ENCODE data around the gene UBA7. TPM values are rescaled to one million over a fixed set of nuclear protein-coding genes. Genes with fewer than 3 reads are reported as not detected.

Gene UBA7
- total and polyA plus RNA-seq, 2 of the 13 experiments (the other 11 are each of a cell fraction or from before 2014, with no cell fraction given): 9.5 to 16.5 TPM

DNA sequence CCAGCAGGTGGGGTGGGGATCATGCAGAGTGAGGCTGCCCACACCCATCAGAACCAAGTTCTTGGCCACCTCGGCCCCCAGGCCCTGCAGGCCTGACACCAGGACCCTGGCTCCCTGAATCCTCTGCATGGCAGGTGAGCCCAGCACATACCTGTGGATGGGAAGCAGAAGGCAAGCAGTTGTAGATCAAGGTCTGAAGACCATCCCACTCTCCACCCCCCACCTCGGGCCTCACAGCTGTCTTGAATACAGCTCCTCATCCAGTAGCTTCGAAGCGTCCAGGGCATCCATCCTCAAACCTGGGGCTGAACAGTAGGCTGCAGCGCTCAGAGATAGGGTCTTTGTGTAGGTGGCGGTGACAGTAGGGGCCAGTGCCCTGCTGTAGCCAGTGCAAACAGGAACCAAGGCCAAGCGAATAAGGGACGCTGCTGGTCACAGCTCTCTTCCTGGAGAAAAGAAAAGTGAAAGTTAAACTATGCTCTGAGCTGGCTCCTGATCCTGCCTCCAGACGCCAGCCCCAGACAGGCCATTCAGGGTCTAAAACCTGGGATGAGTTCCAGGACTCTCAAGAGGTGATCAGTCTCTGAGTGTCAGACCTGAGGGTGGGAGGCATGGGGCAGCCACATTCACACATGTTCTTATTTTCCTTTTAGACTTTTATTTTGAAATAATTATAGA, at the start of gene UBA7 (continued):
- no peak for TF ChIP-seq ZNF782 (CRISPR knock-in tag; IDR thresholded peaks at IDR 0.05; ENCODE audit: borderline replicate concordance)
- TF ChIP-seq SP4 (CRISPR knock-in tag; IDR thresholded peaks at IDR 0.05): no peak
- no peak for TF ChIP-seq FOXO4 (CRISPR knock-in tag; conservative IDR thresholded peaks at IDR 0.05)
- peak; percentile 16; the same call in 1 of the 2 replicates for TF ChIP-seq POLR2AphosphoS5 (IDR thresholded peaks at IDR 0.05; ENCODE audit: low read depth, low read length)
- TF ChIP-seq IRX3 (CRISPR knock-in tag; IDR thresholded peaks at IDR 0.05; ENCODE audit: borderline replicate concordance, low read depth): no peak
- no peak for TF ChIP-seq NFE2L2 (IDR thresholded peaks at IDR 0.05; ENCODE audit: low read length)
- TF ChIP-seq AFF4 (CRISPR knock-in tag; IDR thresholded peaks at IDR 0.05): no peak
- TF ChIP-seq, protein P1, sequence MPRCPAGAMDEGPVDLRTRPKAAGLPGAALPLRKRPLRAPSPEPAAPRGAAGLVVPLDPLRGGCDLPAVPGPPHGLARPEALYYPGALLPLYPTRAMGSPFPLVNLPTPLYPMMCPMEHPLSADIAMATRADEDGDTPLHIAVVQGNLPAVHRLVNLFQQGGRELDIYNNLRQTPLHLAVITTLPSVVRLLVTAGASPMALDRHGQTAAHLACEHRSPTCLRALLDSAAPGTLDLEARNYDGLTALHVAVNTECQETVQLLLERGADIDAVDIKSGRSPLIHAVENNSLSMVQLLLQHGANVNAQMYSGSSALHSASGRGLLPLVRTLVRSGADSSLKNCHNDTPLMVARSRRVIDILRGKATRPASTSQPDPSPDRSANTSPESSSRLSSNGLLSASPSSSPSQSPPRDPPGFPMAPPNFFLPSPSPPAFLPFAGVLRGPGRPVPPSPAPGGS (CRISPR knock-in tag; IDR thresholded peaks at IDR 0.05): no peak
- TF ChIP-seq, protein P2, sequence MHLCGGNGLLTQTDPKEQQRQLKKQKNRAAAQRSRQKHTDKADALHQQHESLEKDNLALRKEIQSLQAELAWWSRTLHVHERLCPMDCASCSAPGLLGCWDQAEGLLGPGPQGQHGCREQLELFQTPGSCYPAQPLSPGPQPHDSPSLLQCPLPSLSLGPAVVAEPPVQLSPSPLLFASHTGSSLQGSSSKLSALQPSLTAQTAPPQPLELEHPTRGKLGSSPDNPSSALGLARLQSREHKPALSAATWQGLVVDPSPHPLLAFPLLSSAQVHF (CRISPR knock-in tag; IDR thresholded peaks at IDR 0.05): no peak
- TF ChIP-seq, protein P3, sequence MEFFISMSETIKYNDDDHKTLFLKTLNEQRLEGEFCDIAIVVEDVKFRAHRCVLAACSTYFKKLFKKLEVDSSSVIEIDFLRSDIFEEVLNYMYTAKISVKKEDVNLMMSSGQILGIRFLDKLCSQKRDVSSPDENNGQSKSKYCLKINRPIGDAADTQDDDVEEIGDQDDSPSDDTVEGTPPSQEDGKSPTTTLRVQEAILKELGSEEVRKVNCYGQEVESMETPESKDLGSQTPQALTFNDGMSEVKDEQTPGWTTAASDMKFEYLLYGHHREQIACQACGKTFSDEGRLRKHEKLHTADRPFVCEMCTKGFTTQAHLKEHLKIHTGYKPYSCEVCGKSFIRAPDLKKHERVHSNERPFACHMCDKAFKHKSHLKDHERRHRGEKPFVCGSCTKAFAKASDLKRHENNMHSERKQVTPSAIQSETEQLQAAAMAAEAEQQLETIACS (CRISPR knock-in tag; IDR thresholded peaks at IDR 0.05): no peak
- no peak for TF ChIP-seq PITX1 (CRISPR knock-in tag; IDR thresholded peaks at IDR 0.05)
- no peak for TF ChIP-seq CHCHD3 (CRISPR knock-in tag; IDR thresholded peaks at IDR 0.05)
- no peak for TF ChIP-seq HOXA9 (CRISPR knock-in tag; IDR thresholded peaks at IDR 0.05; ENCODE audit: borderline replicate concordance)
- TF ChIP-seq FOXK1 (CRISPR knock-in tag; IDR thresholded peaks at IDR 0.05; ENCODE audit: borderline replicate concordance, low read depth): no peak
- TF ChIP-seq NFIB (CRISPR knock-in tag; IDR thresholded peaks at IDR 0.05; ENCODE audit: borderline replicate concordance): no peak
- TF ChIP-seq, protein P4, sequence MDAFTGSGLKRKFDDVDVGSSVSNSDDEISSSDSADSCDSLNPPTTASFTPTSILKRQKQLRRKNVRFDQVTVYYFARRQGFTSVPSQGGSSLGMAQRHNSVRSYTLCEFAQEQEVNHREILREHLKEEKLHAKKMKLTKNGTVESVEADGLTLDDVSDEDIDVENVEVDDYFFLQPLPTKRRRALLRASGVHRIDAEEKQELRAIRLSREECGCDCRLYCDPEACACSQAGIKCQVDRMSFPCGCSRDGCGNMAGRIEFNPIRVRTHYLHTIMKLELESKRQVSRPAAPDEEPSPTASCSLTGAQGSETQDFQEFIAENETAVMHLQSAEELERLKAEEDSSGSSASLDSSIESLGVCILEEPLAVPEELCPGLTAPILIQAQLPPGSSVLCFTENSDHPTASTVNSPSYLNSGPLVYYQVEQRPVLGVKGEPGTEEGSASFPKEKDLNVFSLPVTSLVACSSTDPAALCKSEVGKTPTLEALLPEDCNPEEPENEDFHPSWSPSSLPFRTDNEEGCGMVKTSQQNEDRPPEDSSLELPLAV (CRISPR knock-in tag; conservative IDR thresholded peaks at IDR 0.05; ENCODE audit: low read depth): no peak
- TF ChIP-seq ZNF180 (CRISPR knock-in tag; IDR thresholded peaks at IDR 0.05; ENCODE audit: borderline replicate concordance, low read depth): no peak
- no peak for TF ChIP-seq MEF2D (CRISPR knock-in tag; IDR thresholded peaks at IDR 0.05)
- TF ChIP-seq RELA (CRISPR knock-in tag; IDR thresholded peaks at IDR 0.05): no peak
- TF ChIP-seq MBD4 (IDR thresholded peaks at IDR 0.05; ENCODE audit: borderline replicate concordance, low read length): no peak

Measured in HepG2 (cell line).